ENCODE results near the gene UGGT2.

- no peak for TF ChIP-seq POLR2AphosphoS5 (IDR thresholded peaks at IDR 0.05; ENCODE audit: low read depth, low read length)
- TF ChIP-seq SPI1 (IDR thresholded peaks at IDR 0.05; ENCODE audit: low read depth, low read length), result no peak
- no peak for TF ChIP-seq POLR2A (IDR thresholded peaks at IDR 0.05; ENCODE audit: low read depth, low read length)
- no peak for TF ChIP-seq TAF1 (IDR thresholded peaks at IDR 0.05; ENCODE audit: low read depth, low read length)
- TF ChIP-seq POU2F2 (IDR thresholded peaks at IDR 0.05; ENCODE audit: low read depth, low read length), result no peak
These were observed 260.1 kb downstream of the UGGT2 start for GRCh38 chr13:95793018-95793555.
